Astrocyte (in vitro differentiated cells and primary cell): ENCODE measurements around the gene CEP128.

Experiments used
- EZH2 ChIP-seq: IDR thresholded peaks from 2 replicates; pipeline ENCODE4 v1.6.1; 2012; ENCODE audit warnings: mild to moderate bottlenecking, low read length, inconsistent platforms; ENCODE audit not compliant: insufficient read depth
- TF ChIP-seq, protein P1 (sequence below): IDR thresholded peaks from 2 replicates; pipeline ENCODE4 v1.5.1; 2011; ENCODE audit warnings: low read depth, mild to moderate bottlenecking, inconsistent platforms, low read length, moderate library complexity; ENCODE audit not compliant: insufficient read depth

GRCh38 chr14:80713076-80713850, 228.3 kb downstream of the CEP128 start:
- TF ChIP-seq, protein P1, sequence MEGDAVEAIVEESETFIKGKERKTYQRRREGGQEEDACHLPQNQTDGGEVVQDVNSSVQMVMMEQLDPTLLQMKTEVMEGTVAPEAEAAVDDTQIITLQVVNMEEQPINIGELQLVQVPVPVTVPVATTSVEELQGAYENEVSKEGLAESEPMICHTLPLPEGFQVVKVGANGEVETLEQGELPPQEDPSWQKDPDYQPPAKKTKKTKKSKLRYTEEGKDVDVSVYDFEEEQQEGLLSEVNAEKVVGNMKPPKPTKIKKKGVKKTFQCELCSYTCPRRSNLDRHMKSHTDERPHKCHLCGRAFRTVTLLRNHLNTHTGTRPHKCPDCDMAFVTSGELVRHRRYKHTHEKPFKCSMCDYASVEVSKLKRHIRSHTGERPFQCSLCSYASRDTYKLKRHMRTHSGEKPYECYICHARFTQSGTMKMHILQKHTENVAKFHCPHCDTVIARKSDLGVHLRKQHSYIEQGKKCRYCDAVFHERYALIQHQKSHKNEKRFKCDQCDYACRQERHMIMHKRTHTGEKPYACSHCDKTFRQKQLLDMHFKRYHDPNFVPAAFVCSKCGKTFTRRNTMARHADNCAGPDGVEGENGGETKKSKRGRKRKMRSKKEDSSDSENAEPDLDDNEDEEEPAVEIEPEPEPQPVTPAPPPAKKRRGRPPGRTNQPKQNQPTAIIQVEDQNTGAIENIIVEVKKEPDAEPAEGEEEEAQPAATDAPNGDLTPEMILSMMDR: no peak
- no peak for TF ChIP-seq EZH2
